Superior temporal gyrus (tissue), 1 donor: Measurements from ENCODE around the gene CCDC85B.

Experiments used
- DNase-seq: peaks from one replicate; pipeline ENCODE4 v3.0.0-alpha.2; 2016; ENCODE audit errors: extremely low spot score

Gene CCDC85B

DNA sequence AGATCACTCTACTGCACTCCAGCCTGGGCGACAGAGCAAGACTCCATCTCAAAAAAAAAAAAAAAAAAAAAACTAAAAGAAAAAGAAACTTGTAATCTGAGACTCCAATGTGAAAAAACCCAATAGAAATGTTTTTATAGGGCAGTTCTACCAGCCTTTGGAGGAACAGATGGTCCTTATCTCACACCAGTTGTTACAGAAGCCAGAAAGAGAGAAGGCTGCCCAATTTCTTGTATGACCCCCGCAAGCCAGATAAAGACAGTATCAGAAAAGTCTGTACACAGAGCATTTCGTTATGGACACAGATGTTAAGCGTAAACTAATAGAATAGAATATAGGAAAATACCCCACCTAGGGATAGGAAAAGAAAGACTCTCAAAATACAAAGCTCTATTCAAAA lies 43.5 kb downstream of the CCDC85B start:
- peak; percentile 13 for DNase-seq

DNA sequence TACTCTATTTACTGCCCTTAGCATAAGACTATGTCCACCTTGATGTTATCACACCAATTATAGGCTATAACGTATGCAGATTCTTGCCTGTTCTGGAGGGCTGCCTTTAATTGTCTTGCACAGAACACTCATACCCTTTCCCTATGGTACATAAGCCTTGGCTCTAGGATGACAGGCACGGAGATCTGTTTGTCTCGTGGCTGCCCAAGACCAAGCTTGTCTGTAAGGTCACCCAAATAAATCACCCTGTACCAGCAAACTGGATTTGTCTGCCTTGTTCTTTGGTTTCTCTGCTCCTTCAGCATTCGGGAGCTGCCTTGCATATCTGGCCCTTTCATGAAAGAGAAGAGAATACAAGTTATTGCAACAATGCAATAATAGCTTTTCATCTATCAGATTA lies 47.3 kb downstream of the CCDC85B start:
- DNase-seq, result no peak
